AG04450 (cell line): ENCODE results near the gene COPB2. TPM values are rescaled to one million over a fixed set of nuclear protein-coding genes. Genes with fewer than 3 reads are reported as not detected.

Experiments used
- CTCF ChIA-PET: fragments of 300-600, 350-600 bp; formaldehyde crosslinking; extraction: SDS; loops from one replicate; lab custom pipeline; 2022; ENCODE audit warnings: antibody characterized with exemption, inconsistent platforms; lab: Charles Lee
- POLR2A ChIA-PET: fragments of 350-600 bp; formaldehyde crosslinking; extraction: SDS; loops from one replicate; lab custom pipeline; 2021; ENCODE audit warnings: antibody characterized with exemption, inconsistent platforms; lab: Yijun Ruan, JAX
- DNase-seq: peaks from one replicate; pipeline ENCODE4 v3.0.0-alpha.2; 2011; ENCODE audit warnings: low read depth, low spot score
- H3K27ac ChIP-seq: one replicate; pipeline ENCODE4 v1.5.1; 2012; ENCODE audit warnings: low read depth, low read length, control low read depth
- H3K27me3 ChIP-seq: one replicate; pipeline ENCODE4 v1.6.0; 2012; ENCODE audit warnings: low read length; ENCODE audit not compliant: control insufficient read depth, insufficient read depth
- H3K4me3 ChIP-seq: 2 replicates; pipeline ENCODE4 v1.5.1; 2011; ENCODE audit warnings: mild to moderate bottlenecking, low read depth, low read length, control low read depth
- H3K9me3 ChIP-seq: 2 replicates; pipeline ENCODE4 v1.5.1; 2012; ENCODE audit warnings: low read length; ENCODE audit not compliant: control insufficient read depth, insufficient read depth
- CTCF ChIP-seq: IDR thresholded peaks from 2 replicates; pipeline ENCODE4 v1.5.1; 2011; ENCODE audit warnings: low read depth, low read length, control low read depth, inconsistent platforms
- polyA plus RNA-seq: library from polyadenylated mRNA; depleted of rRNA; stranded (reverse); fragments of >200 nt; gene quantifications from 2 replicates; pipeline ENCODE4 v1.2.3, GENCODE V29; 2011

Gene COPB2
- polyA plus RNA-seq, 1 experiment, result 331 TPM

- no peak for TF ChIP-seq CTCF
- H3K9me3 ChIP-seq, result no peaks in the 10 kb centered on the region
- H3K27ac ChIP-seq, result no peak overlapping the region
- ChIA-PET POLR2A (no interaction called here), CTCF (interaction anchor here (3.8 kb wide), 1 partner anchor 26 kb away, joined by 28 read pairs; no protein-coding TSS in a partner anchor)
- H3K4me3 ChIP-seq, result no peak overlapping the region
- no peaks in the 10 kb centered on the region for H3K27me3 ChIP-seq
- no peak for DNase-seq
Measured at GRCh38 chr3:139380575-139380974, 8.9 kb downstream of the COPB2 start.

GRCh38 chr3:139378587-139379241 is 10.7 kb downstream of the COPB2 start:
- no peak for DNase-seq
- Histone ChIP-seq H3K9me3 (no peaks in the 10 kb centered on the region), H3K27me3 (no peaks in the 10 kb centered on the region), H3K27ac (no peak overlapping the region), H3K4me3 (no peak overlapping the region)
- CTCF ChIA-PET, result interaction anchor here (2.4 to 3.8 kb wide), 2 partner anchors 11 to 24 kb away, joined by 7 to 28 read pairs; partner anchors contain the start of gene COPB2
- POLR2A ChIA-PET, result no interaction called here
- no peak for TF ChIP-seq CTCF

- H3K27ac ChIP-seq, result no peak overlapping the region
- no peak for TF ChIP-seq CTCF
- no peak for DNase-seq
- no peak overlapping the region for H3K4me3 ChIP-seq
- ChIA-PET CTCF (interaction anchor here (2.1 kb wide), 1 partner anchor 24 kb away, joined by 14 read pairs; no protein-coding TSS in a partner anchor), POLR2A (no interaction called here)
- no peaks in the 10 kb centered on the region for H3K27me3 ChIP-seq
- H3K9me3 ChIP-seq, result no peaks in the 10 kb centered on the region
Measured at GRCh38 chr3:139377378-139377777, 12.1 kb downstream of the COPB2 start.

GRCh38 chr3:139374099-139374498 is 15.3 kb downstream of the COPB2 start:
- H3K27me3 ChIP-seq, result no peaks in the 10 kb centered on the region
- ChIA-PET POLR2A (no interaction called here), CTCF (interaction anchor here (2.3 kb wide), 1 partner anchor 20 kb away, joined by 13 read pairs; no protein-coding TSS in a partner anchor)
- H3K4me3 ChIP-seq, result no peak overlapping the region
- no peak overlapping the region for H3K27ac ChIP-seq
- no peak for TF ChIP-seq CTCF
- no peak for DNase-seq
- H3K9me3 ChIP-seq, result no peaks in the 10 kb centered on the region

GRCh38 chr3:139364549-139364948 is 24.9 kb downstream of the COPB2 start:
- no peak overlapping the region for H3K4me3 ChIP-seq
- no peaks in the 10 kb centered on the region for H3K9me3 ChIP-seq
- ChIA-PET POLR2A (no interaction called here), CTCF (interaction anchor here (3.7 kb wide), 1 partner anchor 11 kb away, joined by 45 read pairs; no protein-coding TSS in a partner anchor)
- no peaks in the 10 kb centered on the region for H3K27me3 ChIP-seq
- no peak for DNase-seq
- no peak overlapping the region for H3K27ac ChIP-seq
- TF ChIP-seq CTCF, result no peak
